Ishikawa (cell line): ENCODE measurements around the gene CEBPG.
A peak's percentile ranks its signal among the peaks of the same experiment; 100 is the strongest.

Experiments
- CEBPB ChIP-seq: IDR thresholded peaks from 2 replicates; pipeline ENCODE4 v1.6.1; 2012
- CREB1 ChIP-seq: IDR thresholded peaks from 2 replicates; pipeline ENCODE4 v1.6.1; 2012; ENCODE audit warnings: low read depth
- EGR1 ChIP-seq: IDR thresholded peaks from 2 replicates; pipeline ENCODE4 v1.6.1; 2012
- EP300 ChIP-seq: IDR thresholded peaks from 2 replicates; pipeline ENCODE4 v1.6.1; 2012; ENCODE audit warnings: borderline replicate concordance
- FOXM1 ChIP-seq: IDR thresholded peaks from 2 replicates; pipeline ENCODE4 v1.6.1; 2012; ENCODE audit warnings: low read depth, borderline replicate concordance
- NFIC ChIP-seq: IDR thresholded peaks from 2 replicates; pipeline ENCODE4 v1.6.1; 2012
- RAD21 ChIP-seq: IDR thresholded peaks from 2 replicates; pipeline ENCODE4 v1.6.1; 2012; ENCODE audit warnings: low read depth
- TAF1 ChIP-seq: IDR thresholded peaks from 2 replicates; pipeline ENCODE4 v1.6.1; 2012; ENCODE audit warnings: low read depth, mild to moderate bottlenecking
- TCF12 ChIP-seq: IDR thresholded peaks from 2 replicates; pipeline ENCODE4 v1.6.1; 2012; ENCODE audit warnings: low read depth
- TEAD4 ChIP-seq: IDR thresholded peaks from 2 replicates; pipeline ENCODE4 v1.6.1; 2012
- YY1 ChIP-seq: IDR thresholded peaks from 2 replicates; pipeline ENCODE4 v1.6.1; 2012; ENCODE audit warnings: low read depth
- ZBTB7A ChIP-seq: IDR thresholded peaks from 2 replicates; pipeline ENCODE4 v1.6.1; 2012; ENCODE audit warnings: low read depth
- TF ChIP-seq, protein P1 (sequence below): IDR thresholded peaks from 2 replicates; pipeline ENCODE4 v1.6.1; 2012; ENCODE audit warnings: low read depth, mild to moderate bottlenecking
- TF ChIP-seq, protein P2 (sequence below): IDR thresholded peaks from 2 replicates; pipeline ENCODE4 v1.6.1; 2012
- TF ChIP-seq, protein P3 (sequence below): IDR thresholded peaks from 2 replicates; pipeline ENCODE4 v1.6.1; 2012

Gene CEBPG

DNA sequence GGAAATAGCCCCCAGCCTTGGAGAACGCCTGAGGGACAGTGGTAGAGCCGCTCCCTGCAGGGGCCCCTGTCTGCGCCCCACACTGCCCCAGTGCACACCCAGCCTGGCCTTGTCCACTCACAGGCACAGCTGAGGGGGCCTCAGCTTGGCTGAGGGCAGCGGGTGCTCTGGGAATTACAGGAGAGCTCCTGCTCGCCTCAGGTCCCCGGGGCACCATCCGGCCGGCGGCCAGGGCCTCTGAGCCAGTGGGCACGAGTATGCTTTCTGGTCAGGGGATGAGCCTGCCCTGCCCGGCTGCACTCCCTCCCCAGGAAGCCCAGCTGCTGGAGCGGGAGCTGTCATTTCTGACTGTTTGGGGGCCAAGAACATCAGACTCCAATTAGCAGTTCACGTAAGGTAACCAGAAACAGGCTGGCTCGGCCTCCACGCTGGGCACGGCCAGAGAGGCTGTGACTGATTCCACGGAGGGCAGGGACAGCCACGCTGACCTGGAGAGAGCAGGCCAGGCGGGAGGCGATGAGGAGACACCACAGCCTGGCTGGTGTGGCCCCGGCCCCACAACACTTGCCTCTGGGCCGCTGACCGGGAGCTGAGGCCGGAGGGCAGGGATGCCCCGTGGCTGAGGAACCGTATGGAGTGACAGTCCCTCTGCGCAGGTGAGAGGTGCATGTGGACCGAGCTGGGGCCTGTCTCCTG lies 15.4 kb downstream of the CEBPG start:
- TF ChIP-seq ZBTB7A (no peak), RAD21 (no peak), TAF1 (no peak), EP300 (no peak), NFIC (no peak), CEBPB (no peak), TCF12 (no peak), TEAD4 (no peak), FOXM1 (no peak), YY1 (no peak)
- TF ChIP-seq, protein P1, sequence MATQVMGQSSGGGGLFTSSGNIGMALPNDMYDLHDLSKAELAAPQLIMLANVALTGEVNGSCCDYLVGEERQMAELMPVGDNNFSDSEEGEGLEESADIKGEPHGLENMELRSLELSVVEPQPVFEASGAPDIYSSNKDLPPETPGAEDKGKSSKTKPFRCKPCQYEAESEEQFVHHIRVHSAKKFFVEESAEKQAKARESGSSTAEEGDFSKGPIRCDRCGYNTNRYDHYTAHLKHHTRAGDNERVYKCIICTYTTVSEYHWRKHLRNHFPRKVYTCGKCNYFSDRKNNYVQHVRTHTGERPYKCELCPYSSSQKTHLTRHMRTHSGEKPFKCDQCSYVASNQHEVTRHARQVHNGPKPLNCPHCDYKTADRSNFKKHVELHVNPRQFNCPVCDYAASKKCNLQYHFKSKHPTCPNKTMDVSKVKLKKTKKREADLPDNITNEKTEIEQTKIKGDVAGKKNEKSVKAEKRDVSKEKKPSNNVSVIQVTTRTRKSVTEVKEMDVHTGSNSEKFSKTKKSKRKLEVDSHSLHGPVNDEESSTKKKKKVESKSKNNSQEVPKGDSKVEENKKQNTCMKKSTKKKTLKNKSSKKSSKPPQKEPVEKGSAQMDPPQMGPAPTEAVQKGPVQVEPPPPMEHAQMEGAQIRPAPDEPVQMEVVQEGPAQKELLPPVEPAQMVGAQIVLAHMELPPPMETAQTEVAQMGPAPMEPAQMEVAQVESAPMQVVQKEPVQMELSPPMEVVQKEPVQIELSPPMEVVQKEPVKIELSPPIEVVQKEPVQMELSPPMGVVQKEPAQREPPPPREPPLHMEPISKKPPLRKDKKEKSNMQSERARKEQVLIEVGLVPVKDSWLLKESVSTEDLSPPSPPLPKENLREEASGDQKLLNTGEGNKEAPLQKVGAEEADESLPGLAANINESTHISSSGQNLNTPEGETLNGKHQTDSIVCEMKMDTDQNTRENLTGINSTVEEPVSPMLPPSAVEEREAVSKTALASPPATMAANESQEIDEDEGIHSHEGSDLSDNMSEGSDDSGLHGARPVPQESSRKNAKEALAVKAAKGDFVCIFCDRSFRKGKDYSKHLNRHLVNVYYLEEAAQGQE = no peak
- TF ChIP-seq, protein P2, sequence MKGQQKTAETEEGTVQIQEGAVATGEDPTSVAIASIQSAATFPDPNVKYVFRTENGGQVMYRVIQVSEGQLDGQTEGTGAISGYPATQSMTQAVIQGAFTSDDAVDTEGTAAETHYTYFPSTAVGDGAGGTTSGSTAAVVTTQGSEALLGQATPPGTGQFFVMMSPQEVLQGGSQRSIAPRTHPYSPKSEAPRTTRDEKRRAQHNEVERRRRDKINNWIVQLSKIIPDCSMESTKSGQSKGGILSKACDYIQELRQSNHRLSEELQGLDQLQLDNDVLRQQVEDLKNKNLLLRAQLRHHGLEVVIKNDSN = no peak
- TF ChIP-seq, protein P3, sequence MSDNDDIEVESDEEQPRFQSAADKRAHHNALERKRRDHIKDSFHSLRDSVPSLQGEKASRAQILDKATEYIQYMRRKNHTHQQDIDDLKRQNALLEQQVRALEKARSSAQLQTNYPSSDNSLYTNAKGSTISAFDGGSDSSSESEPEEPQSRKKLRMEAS = no peak

DNA sequence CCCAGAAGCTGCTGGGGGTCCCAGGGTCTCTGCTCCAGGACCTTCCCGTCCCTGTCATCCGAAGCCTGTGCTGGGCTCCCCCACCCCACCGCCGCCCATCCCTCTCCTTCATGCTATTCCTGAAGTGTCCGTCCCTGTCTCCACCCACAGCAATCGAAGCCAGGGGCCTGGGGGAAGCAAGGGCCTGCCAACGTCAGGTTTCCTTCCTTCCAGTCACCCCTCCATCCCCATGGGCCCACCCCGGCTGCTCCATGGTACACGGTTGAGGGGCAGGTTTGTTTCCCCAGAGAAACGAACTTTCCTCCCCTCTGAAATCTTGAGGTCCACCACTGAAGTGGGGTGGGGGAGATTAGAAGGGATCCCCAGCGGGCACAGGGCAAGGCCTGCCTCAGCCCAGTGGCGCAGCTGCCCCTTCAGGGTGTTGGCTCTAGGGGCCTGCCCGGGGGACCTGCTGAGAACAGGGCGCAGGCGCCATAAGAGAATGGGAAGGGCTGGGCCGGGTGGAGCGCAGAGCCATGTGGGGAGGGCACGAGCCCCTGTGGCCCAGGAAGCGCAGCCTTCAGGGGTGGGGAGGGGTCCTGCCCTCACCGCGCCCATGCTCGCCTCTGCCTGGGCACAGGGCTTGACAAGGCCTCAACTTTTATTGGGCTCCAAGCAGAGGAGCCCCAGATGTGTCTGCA lies 16.1 kb downstream of the CEBPG start:
- TF ChIP-seq, protein P2 = no peak
- TF ChIP-seq ZBTB7A (no peak), TCF12 (no peak), EP300 (no peak), YY1 (no peak), FOXM1 (no peak)

DNA sequence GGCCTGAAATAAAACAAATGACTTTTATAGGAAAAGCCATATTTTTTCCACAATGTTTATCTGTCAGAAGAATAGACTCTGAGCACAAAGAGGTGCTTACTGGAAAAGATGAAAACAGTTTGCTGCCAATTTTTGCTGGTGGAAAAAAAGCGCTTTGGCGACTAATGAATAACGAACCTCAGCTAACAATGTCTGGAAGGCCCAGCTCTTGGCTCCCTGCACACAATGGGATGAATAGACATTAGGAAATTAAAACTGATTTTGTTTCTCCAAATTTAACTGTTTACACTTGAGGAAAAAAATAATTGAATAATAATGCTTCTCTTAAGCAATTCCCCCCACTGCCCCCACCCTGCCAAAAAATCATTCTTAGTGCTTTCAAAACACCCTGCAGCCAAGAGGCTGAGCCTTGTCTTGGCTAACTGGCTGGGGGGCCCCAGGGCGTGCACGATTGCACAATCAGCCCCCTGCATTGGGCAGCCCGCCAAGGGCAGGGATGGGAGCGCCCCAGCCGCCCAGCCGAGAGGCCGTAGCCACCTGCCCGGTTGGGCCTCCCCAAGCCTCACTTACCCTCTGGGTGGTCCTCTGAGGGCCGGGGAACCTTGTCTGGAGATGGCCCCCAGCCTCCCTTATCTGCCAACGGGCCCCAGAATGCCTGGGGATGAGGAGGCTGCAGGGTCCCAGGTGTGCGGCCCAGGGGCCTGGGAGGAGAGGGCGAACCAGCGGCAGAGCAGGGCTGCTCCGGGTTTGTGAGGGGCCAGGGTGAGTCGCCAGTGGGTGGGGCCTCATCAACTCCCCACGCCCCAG lies 16.8 kb downstream of the CEBPG start:
- TF ChIP-seq NFIC = peak; percentile 27; the same call in 1 of the 2 replicates
- TF ChIP-seq EP300 = no peak
- no peak for TF ChIP-seq CREB1
- TF ChIP-seq, protein P1 = no peak
- TF ChIP-seq TCF12 = no peak
- no peak for TF ChIP-seq FOXM1
- TF ChIP-seq, protein P2 = no peak
- TF ChIP-seq TAF1 = no peak
- TF ChIP-seq ZBTB7A = 0 out of 2 replicates have a peak, but pooled peaks have one; percentile 12
- no peak for TF ChIP-seq YY1
- TF ChIP-seq, protein P3 = no peak
- TF ChIP-seq TEAD4 = no peak
- no peak for TF ChIP-seq EGR1
- no peak for TF ChIP-seq RAD21
- TF ChIP-seq CEBPB = peak; percentile 82

DNA sequence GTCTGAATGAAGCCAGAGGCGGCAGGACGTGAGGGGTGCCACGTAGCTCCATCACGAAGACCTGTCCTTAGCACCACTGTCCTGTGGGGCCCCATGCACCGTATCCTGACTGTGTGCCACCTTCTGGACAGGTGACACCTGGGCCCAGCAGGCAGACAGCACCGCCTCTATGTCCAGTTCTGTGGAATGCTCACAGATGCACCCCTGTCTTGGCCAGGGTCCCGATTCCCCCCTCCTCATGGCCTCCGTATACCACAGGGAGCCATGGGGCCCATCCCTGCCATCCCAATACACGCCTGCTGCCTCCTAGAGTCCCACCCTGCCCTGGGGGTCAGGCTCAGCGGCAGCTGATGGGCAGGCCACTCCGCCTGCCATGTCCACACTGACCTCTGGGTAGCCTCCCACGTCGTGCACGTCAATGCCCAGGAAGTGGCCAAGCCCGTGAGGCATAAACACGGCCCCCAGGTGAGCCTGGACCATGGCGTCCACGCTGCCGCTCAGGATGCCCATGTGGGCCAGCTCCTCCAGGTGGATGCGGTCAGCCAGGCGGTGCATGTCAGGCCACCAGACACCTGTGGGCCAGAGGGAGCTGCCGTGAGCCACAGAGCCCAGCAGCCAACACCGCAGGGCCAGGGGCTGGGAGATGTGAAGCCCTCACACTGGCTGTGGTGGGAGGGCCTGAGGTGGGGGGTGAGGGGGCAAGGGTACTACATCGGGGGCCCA lies 17.6 kb downstream of the CEBPG start:
- TF ChIP-seq EP300 = no peak
- TF ChIP-seq TAF1 = no peak
- TF ChIP-seq, protein P3 = no peak
- TF ChIP-seq YY1 = no peak
- no peak for TF ChIP-seq NFIC
- TF ChIP-seq, protein P2 = no peak
- no peak for TF ChIP-seq RAD21
- TF ChIP-seq, protein P1 = no peak
- no peak for TF ChIP-seq ZBTB7A
- TF ChIP-seq EGR1 = no peak
- TF ChIP-seq CEBPB = no peak
- TF ChIP-seq CREB1 = no peak
- TF ChIP-seq FOXM1 = no peak
- TF ChIP-seq TEAD4 = no peak
- TF ChIP-seq TCF12 = no peak
